GM21390 (cell line): ENCODE data around the gene PFKL.
"Not testable (repeated sequence)": the region's sequence is repeated elsewhere in the genome, so short reads cannot be mapped to it uniquely, and the experiment has no call there.

Experiments
- ATAC-seq: cut with Tn5 transposase; IDR thresholded peaks from one replicate; pipeline ENCODE4 v1.9.1; 2021; ENCODE audit not compliant: unreplicated experiment

The PFKL gene

GRCh38 chr21:44337941-44338895 lies 38.4 kb downstream of the PFKL start:
- ATAC-seq: no peak

- peak; percentile 78 for ATAC-seq
Observed at GRCh38 chr21:44338971-44339910, 39.4 kb downstream of the PFKL start, which contains the start of gene CFAP410. Gene CFAP410 (minus strand): TSS chr21:44339390. CDS start chr21:44339194, 196 bp downstream.

DNA sequence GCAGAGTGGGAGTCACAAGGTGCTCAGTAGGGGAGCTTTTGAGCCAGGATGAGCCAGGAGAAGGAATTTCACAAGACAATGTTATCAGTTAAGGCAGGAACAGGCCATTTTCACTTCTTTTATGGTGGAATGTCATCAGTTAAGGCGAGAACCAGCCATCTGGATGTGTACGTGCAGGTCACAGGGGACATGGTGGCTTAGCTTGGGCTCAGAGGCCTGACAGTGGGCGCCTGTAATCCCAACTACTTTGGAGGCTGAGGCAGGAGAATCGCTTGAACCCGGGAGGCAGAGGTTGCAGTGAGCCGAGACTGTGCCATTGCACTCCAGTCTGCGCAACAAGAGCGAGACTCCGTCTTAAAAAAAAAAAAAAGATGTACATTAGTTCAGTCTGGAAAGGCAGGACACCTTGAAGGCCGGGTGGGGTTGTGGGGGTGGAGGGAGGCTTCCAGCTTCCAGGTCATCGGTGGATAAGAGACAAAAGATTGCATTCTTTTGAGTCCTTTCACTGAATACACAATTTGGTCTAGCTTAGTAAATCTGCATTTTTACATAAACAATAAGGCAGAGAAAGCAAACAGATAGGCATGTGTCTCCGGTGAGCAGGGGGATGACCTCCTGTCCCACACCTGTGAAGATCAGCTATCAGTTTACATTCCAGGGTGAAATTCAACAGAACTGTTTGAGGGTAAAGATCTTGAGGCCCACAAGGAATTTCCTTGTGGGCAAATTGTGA lies 42.0 kb downstream of the PFKL start:
- ATAC-seq: not testable (repeated sequence)

DNA sequence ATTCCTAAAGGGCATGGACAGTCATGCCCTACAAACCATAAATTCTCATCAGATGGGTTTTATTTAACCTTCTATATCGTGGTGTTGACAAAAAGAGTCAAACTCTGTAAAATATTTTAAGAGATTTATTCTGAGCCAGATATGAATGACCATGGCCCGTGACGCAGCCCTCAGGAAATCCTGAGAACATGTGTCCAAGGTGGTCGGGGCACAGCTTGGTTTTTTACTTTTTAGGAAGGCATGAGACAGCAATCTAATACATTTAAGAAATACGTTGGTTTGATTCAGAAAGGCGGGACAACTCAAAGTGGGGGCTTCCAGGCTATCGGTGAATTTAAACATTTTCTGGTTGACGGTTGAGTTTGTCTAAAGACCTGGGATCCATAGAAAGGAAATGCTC lies 43.1 kb downstream of the PFKL start:
- not testable (repeated sequence) for ATAC-seq

DNA sequence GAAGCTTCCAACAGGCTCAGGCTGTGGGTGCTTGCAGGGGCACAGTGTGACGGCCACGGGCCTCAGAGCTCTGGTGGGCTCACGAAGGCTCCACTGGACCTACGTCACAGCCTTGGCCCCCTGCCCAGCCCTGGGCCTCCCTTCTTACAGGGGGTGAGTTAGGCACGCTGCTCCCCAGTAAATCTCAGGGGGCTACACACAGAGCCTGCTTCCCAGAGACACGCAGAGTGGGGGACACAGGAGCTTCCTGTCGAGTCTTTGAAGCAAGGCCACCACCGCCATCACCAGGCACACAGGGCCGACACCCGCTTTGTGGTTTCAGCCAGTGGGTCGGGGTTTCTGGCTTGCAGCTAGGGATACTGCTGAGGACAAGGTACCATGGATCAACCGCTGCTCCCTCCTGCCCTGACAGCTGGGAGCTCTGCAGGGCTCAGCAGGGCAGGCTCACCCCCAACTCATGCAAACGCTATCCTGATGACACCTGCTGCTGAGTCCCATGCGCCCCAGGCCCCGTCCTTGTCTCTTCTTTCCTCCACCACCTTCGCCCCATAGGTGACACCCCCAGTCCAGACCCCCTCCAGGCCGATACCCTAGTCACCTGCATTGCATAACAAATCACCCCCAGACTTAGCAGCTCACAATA lies 44.8 kb downstream of the PFKL start:
- ATAC-seq: no peak

- ATAC-seq: no peak
Observed at GRCh38 chr21:44345495-44345894, 45.6 kb downstream of the PFKL start.

DNA sequence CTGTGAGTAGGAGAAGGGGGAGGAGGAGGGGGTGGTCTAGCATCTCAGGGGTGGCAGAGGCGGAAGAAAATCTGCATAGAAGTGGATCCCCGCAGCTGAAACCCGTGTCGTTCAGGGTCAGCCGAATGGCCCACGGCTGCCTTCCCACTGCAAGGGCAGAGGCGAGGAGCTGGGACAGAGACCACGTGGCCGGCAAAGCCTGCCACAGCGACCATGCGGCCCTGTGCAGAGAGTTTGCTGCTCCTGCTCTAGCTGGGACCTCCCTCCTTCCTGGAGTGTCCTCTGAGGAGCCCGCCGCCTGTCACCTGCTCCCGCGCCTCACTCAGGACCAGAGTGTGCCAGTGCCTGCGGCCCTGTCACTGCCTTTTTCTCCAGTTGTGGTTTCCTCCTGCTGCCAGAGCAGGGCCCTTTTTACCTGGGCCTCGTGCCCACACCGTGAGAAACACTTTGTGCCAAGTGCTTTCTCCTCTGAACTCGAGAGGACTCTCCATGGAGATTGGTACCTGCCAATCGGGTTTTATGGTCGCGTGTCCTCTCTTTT lies 48.1 kb downstream of the PFKL start:
- ATAC-seq: no peak

- ATAC-seq: no peak
Observed at GRCh38 chr21:44348861-44349260, 49.0 kb downstream of the PFKL start.

- no peak for ATAC-seq
Observed at GRCh38 chr21:44349416-44349846, 49.6 kb downstream of the PFKL start.

DNA sequence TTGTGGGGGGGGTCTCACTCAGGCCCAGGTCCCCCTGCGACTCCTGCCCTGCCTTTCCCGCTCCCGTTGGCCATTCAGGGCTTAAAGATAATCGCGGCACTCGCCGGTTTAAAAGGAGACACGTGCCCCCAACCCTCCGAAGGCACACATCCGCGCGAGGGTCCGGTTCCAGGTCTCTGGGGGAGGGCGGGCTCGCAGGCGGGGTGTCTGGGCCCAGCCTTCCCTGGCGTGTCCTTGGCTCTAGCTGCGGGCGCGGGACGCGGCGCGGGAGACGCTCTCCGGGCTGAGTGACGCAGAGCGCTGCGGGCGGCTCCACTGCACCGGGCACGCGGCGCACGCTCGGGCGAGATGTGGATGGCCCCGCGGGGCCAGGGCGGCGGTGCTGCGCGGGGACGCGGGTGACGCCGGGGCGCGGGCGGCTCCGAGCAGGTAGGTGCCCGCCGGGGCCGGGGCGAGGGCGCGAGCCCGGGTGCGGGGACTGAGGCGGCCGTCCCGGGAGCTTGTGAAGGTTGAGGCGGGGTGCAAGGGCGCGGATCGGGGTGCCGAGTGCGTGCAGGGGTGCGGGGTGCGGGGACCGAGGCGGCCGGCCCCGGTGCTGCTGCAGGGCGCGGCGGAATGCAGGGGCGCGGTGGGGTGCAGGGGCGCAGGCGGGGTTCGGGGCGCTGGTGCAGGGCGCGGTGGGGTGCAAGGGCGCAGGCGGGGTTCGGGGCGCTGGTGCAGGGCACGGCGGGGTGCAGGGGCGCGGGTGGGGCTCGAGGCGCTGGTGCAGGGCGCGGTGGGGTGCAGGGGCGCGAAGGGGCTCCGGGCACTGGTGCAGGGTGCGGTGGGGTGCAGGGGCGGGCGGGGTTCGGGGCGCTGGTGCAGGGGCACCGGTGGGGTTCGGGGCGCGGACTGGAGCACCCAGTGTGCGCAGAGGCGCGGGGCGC lies 50.3 kb downstream of the PFKL start:
- no peak for ATAC-seq

- no peak for ATAC-seq
Observed at GRCh38 chr21:44350773-44351481, 51.1 kb downstream of the PFKL start.

- no peak for ATAC-seq
Observed at GRCh38 chr21:44351535-44352252, 51.8 kb downstream of the PFKL start.

DNA sequence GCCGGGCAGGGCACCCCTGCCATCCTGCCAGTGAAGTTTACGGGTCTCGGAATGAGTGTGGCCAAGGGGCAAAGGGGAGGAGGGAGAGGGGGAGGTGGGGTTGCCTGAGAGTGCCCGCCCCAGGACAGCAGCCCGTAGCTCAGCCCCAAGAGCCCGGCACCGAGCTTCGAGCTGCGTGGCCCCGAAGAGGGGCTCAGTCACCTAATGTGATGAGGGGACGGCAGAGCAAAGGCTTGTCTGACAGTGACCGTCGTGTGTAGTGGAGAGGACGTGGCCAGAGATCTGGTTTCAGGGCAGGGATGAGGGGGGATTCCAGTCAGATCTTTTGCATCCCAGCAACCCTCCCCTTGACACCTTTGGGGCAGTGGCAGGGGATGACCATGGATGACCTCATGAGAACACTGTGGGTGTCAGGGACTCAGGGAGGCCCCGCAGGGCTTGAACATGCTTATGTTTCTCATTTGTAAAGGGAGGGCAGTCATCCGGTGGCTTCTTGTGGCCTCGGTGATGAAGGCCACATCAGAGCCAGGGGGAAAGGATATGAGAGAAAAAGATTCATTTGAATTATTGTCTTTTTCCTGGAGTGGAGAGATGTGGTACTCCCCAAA lies 52.5 kb downstream of the PFKL start:
- ATAC-seq: no peak

DNA sequence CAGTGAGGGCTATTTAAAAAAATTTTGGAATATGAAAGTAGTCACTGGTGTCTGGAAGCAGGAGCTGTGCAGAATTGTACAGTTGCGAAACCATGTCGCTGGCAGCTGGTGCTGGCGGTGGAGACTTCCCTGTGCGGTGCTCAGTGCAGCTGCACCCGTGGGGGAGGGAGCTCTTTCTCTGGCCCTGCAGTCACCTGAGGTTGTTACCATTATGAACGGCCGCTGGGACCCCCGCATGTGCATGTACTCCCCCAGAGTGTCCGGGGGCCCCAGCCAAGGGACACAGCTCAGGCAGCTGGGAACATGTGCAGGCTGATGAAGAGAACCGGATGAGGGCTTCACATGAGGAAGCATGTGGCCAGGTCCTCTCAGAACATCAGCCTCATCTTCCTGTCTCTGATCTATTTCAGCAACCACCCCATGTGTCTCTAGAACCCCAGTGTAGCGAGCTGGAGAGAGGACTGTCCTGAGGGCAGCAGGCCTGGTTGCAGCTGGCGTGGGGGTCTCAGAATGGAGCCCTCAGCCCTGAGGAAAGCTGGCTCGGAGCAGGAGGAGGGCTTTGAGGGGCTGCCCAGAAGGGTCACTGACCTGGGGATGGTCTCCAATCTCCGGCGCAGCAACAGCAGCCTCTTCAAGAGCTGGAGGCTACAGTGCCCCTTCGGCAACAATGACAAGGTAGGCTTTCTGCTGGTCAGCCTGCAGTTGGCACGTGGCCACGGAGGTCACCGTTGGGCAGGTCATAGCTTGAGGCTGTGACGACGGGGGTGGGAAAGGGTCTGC lies 53.5 kb downstream of the PFKL start, which contains the start of gene TRPM2:
TRPM2 (plus strand) TSS at position 431 of the 780 bp plus-strand sequence; CDS start at position 511, 80 bp downstream.
- no peak for ATAC-seq

DNA sequence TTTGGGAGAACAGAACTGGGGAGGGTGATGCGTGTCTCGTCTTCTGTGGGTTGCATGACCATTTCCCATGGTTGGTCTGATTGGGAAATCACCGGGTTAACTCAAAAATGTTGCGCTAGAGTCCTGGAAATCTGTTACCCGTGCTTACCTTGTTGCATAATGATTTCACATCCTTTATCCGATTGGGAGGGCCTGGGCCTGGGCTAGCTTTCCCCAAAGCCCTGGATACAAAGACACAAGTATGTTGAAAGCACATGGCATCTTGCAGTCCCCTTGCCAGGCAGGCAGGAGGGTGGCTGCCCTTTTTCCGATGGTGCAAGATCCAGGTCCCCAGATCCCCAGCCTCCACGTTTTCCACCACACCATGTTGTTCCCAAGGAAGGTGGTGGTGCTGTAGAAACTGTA lies 54.1 kb downstream of the PFKL start:
- ATAC-seq: no peak
